ENCODE results near the gene GLIS1.

GRCh38 chr1:53681351-53681976 lies 57.5 kb downstream of the GLIS1 start:
- TF ChIP-seq CTCF (conservative IDR thresholded peaks at IDR 0.05; ENCODE audit: low read depth, low read length) (no peak), EZH2 (IDR thresholded peaks at IDR 0.05; ENCODE audit: low read length, unreplicated experiment) (no peak)
